ENCODE results near the gene ARMH3. TPM values are rescaled to one million over a fixed set of nuclear protein-coding genes. Genes with fewer than 3 reads are reported as not detected.

Gene ARMH3
- total and polyA plus RNA-seq, 7 experiments from 2014 or later: 19.7 to 34.0 (median 27.6) TPM

DNA sequence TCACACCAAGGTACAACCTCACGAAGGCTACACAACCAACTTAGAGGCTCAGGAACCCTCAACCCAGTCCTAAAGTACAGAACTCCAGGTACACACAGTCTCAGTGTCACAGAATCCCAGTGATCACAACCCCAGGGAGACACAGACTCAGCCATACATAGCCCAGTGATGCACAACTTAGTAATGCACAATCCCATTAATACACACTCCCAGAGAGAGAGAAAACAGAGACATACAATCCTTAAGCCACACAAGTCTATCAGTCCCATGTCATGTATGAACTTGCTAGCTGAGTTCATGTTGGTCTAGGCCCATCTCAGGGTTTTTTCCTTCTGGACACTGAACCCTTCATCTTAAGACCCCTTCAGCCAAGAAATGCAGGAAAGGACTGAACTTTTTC is 217.0 kb downstream of the ARMH3 start:
- H3K27ac Mint-ChIP-seq: peak overlapping the region in 3 of 9 donors; percentile 5 to 77 (median 24)
- no peak for DNase-seq
- Histone ChIP-seq H3K4me1 (ENCODE audit: control insufficient read depth in 2 of 2, insufficient read depth in 2 of 2, low read length in 2 of 2) (peaks cover 22 to 46% of the 10 kb centered on the region in 2 donors), H3K4me3 (ENCODE audit: low read length) (no peak overlapping the region), H3K27me3 (ENCODE audit: control insufficient read depth in 2 of 2, insufficient read depth in 2 of 2, low read length in 2 of 2) (no peaks in the 10 kb centered on the region), H3K36me3 (ENCODE audit: control insufficient read depth in 2 of 3, insufficient read depth in 3 of 3, low read length in 3 of 3) (no peaks in the 10 kb centered on the region), H3K27ac (ENCODE audit: low read depth, low read length) (no peak overlapping the region), H3K9me3 (ENCODE audit: control insufficient read depth in 2 of 3, low read length in 3 of 3) (no peaks in the 10 kb centered on the region)
- CTCF ChIA-PET: interaction anchor here (1.0 to 4.0 kb wide), 5 partner anchors 8 to 1555 kb away, joined by 3 to 28 read pairs (median 15); partner anchors contain the start of gene OGA
- POLR2A ChIA-PET: interaction anchor here (0.9 to 5.1 kb wide), 3 partner anchors 8 to 274 kb away, joined by 3 to 42 read pairs (median 3); partner anchors contain the start of gene OGA
- H3K4me3 Mint-ChIP-seq: peak overlapping the region; percentile 66 to 91 (median 82)
- peaks cover 0 to 4% (median 0%) of the 10 kb centered on the region in 11 donors for H3K9me3 Mint-ChIP-seq
- peaks cover 0 to 4% (median 0%) of the 10 kb centered on the region in 5 donors for H3K36me3 Mint-ChIP-seq
- peaks cover 0 to 14% (median 3%) of the 10 kb centered on the region in 5 donors for H3K27me3 Mint-ChIP-seq
- H3K4me1 Mint-ChIP-seq: peaks cover 43 to 69% (median 61%) of the 10 kb centered on the region in 7 donors
- no peak for ATAC-seq
- intact Hi-C loops (cut with micrococcal nuclease): loop anchor here in 1 of 2 donors (10.0 kb wide), 1 partner anchor 804 kb away; the partner anchor contains the start of genes PDZD7 and SFXN3

DNA sequence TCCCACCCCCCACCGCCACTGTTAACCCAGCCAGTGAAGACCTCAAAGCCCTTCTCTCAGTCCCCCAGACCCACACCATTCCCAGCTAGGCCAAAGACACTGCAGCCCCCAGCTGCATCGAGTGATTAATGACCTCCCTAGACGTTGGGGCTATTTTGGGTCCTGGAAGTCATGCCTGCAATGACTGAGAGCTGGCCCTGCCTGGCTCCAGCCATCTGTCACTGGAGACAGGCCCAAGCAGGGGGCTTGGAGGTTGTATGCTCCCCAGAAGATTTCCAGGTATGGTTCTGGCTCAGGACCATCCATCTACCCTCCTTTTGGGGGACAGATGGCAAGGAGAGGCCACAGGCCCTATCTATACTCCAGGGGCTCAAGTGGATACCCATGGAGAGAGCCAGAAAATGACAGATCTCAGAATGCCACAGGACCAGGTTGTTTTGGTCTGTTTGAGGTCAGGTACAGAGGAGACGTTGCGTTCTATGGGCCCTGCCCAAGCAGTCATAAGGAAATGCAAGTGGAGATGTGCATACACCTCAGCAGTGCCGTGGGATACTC is 217.5 kb downstream of the ARMH3 start:
- H3K27ac Mint-ChIP-seq: no peak overlapping the region
- peaks cover 0 to 13% (median 3%) of the 10 kb centered on the region in 5 donors for H3K27me3 Mint-ChIP-seq
- Histone ChIP-seq H3K4me1 (ENCODE audit: control insufficient read depth in 2 of 2, insufficient read depth in 2 of 2, low read length in 2 of 2) (peaks cover 22 to 51% of the 10 kb centered on the region in 2 donors), H3K9me3 (ENCODE audit: control insufficient read depth in 2 of 3, low read length in 3 of 3) (no peaks in the 10 kb centered on the region), H3K4me3 (ENCODE audit: low read length) (no peak overlapping the region), H3K27ac (ENCODE audit: low read depth, low read length) (no peak overlapping the region), H3K27me3 (ENCODE audit: control insufficient read depth in 2 of 2, insufficient read depth in 2 of 2, low read length in 2 of 2) (no peaks in the 10 kb centered on the region), H3K36me3 (ENCODE audit: control insufficient read depth in 2 of 3, insufficient read depth in 3 of 3, low read length in 3 of 3) (no peaks in the 10 kb centered on the region)
- ATAC-seq (no peak), DNase-seq (no peak)
- H3K36me3 Mint-ChIP-seq: peaks cover 0 to 4% (median 0%) of the 10 kb centered on the region in 5 donors
- H3K4me1 Mint-ChIP-seq: peaks cover 47 to 72% (median 64%) of the 10 kb centered on the region in 7 donors
- CTCF ChIA-PET: interaction anchor here (4.0 kb wide), 1 partner anchor 171 kb away, joined by 28 read pairs; no protein-coding TSS in a partner anchor
- peaks cover 0 to 4% (median 0%) of the 10 kb centered on the region in 11 donors for H3K9me3 Mint-ChIP-seq
- POLR2A ChIA-PET: interaction anchor here (1.0 to 5.1 kb wide), 2 partner anchors 18 to 21 kb away, joined by 3 to 42 read pairs; partner anchors contain the start of gene OGA
- intact Hi-C loops (cut with micrococcal nuclease): loop anchor here in 1 of 2 donors (10.0 kb wide), 1 partner anchor 804 kb away; the partner anchor contains the start of genes PDZD7 and SFXN3
- peak overlapping the region in 9 of 10 donors; percentile 66 to 91 (median 79) for H3K4me3 Mint-ChIP-seq

DNA sequence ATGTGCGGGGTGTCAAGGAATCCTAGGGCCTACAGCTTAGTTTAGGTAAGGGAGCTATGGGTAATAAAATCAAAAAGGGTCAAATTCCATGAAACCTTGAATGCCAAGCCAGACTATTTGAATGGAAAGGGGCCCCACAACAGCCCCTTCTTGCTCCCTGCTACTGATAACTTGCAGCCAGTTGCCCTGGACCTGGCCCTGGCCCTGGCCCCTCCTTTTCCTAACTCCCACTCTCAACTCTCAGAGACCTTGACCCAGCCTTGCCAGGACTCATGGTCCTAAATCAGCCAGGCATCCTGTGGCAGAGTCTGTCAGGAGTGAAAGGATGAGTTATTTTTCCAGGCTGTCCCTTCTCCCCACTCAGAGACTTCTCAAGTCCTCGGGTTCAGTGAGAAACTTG is 218.2 kb downstream of the ARMH3 start:
- POLR2A ChIA-PET: interaction anchor here (1.0 to 5.1 kb wide), 2 partner anchors 17 to 20 kb away, joined by 3 to 42 read pairs; partner anchors contain the start of gene OGA
- Mint-ChIP-seq H3K27me3 (peaks cover 0 to 9% (median 0%) of the 10 kb centered on the region in 5 donors), H3K4me1 (peaks cover 49 to 75% (median 68%) of the 10 kb centered on the region in 7 donors)

DNA sequence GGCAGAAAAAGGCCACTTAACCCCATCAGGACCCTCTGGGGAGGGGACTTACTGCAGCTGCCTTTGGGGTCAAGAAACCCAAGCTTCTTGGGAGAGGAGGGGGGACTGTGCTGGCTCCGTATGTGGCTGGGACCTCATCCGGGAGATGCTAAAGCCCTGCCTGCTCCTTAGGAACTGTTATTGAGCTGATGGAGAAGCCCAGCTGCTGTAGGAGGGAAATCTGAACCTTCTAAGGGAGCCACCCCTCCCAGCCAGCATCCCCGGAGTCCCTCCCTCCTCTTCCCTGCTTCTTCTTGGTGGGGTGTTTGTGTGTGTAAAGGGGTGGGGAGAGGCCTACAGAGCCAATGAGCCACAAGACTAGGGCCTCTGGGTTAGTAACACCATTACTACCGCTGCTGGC is 220.6 kb downstream of the ARMH3 start:
- no peak for ATAC-seq
- Mint-ChIP-seq H3K4me3 (peak overlapping the region in 2 of 10 donors; percentile 25 to 35), H3K4me1 (peaks cover 47 to 73% (median 66%) of the 10 kb centered on the region in 7 donors), H3K27ac (peak overlapping the region in 3 of 9 donors; percentile 14 to 90 (median 40)), H3K36me3 (peaks cover 0 to 5% (median 0%) of the 10 kb centered on the region in 5 donors), H3K27me3 (peaks cover 0 to 4% (median 0%) of the 10 kb centered on the region in 5 donors), H3K9me3 (peaks cover 0 to 13% (median 0%) of the 10 kb centered on the region in 11 donors)
- Histone ChIP-seq H3K27me3 (ENCODE audit: control insufficient read depth in 2 of 2, insufficient read depth in 2 of 2, low read length in 2 of 2) (no peaks in the 10 kb centered on the region), H3K4me1 (ENCODE audit: control insufficient read depth in 2 of 2, insufficient read depth in 2 of 2, low read length in 2 of 2) (peaks cover 29 to 60% of the 10 kb centered on the region in 2 donors), H3K27ac (ENCODE audit: low read depth, low read length) (no peak overlapping the region), H3K36me3 (ENCODE audit: control insufficient read depth in 2 of 3, insufficient read depth in 3 of 3, low read length in 3 of 3) (no peaks in the 10 kb centered on the region), H3K9me3 (ENCODE audit: control insufficient read depth in 2 of 3, low read length in 3 of 3) (no peaks in the 10 kb centered on the region), H3K4me3 (ENCODE audit: low read length) (no peak overlapping the region)
- intact Hi-C loops (cut with micrococcal nuclease): loop anchor here in 1 of 2 donors (10.0 kb wide), 1 partner anchor 801 kb away; the partner anchor contains the start of genes PDZD7 and SFXN3
- ChIA-PET CTCF (interaction anchor here (0.6 to 2.2 kb wide), 7 partner anchors 13 to 254 kb away, joined by 3 to 8 read pairs (median 4); no protein-coding TSS in a partner anchor), POLR2A (interaction anchor here (0.6 to 1.4 kb wide), 3 partner anchors 9 to 51 kb away, joined by 4 to 5 read pairs (median 4); partner anchors contain the start of gene OGA)
- no peak for DNase-seq

More for the DNA sequence above, 218.2 kb downstream of the ARMH3 start:
- peaks cover 0 to 1% (median 0%) of the 10 kb centered on the region in 5 donors for H3K36me3 Mint-ChIP-seq
- ATAC-seq (no peak), DNase-seq (no peak)
- Histone ChIP-seq H3K27ac (ENCODE audit: low read depth, low read length) (no peak overlapping the region), H3K27me3 (ENCODE audit: control insufficient read depth in 2 of 2, insufficient read depth in 2 of 2, low read length in 2 of 2) (no peaks in the 10 kb centered on the region), H3K36me3 (ENCODE audit: control insufficient read depth in 2 of 3, insufficient read depth in 3 of 3, low read length in 3 of 3) (no peaks in the 10 kb centered on the region), H3K9me3 (ENCODE audit: control insufficient read depth in 2 of 3, low read length in 3 of 3) (no peaks in the 10 kb centered on the region), H3K4me1 (ENCODE audit: control insufficient read depth in 2 of 2, insufficient read depth in 2 of 2, low read length in 2 of 2) (peaks cover 22 to 57% of the 10 kb centered on the region in 2 donors), H3K4me3 (ENCODE audit: low read length) (no peak overlapping the region)
- peak overlapping the region in 1 of 10 donors; percentile 12 for H3K4me3 Mint-ChIP-seq
- intact Hi-C loops (cut with micrococcal nuclease): loop anchor here (2.0 to 10.0 kb wide), 2 partner anchors 19 to 803 kb away; partner anchors contain the start of genes OGA (in 2 of the 2), PDZD7 (in 1 of the 2) and SFXN3 (in 1 of the 2)
- CTCF ChIA-PET: interaction anchor here (1.1 to 1.2 kb wide), 2 partner anchors 156 to 172 kb away, joined by 3 read pairs; no protein-coding TSS in a partner anchor
- H3K9me3 Mint-ChIP-seq: peaks cover 0 to 5% (median 0%) of the 10 kb centered on the region in 11 donors
- no peak overlapping the region for H3K27ac Mint-ChIP-seq

DNA sequence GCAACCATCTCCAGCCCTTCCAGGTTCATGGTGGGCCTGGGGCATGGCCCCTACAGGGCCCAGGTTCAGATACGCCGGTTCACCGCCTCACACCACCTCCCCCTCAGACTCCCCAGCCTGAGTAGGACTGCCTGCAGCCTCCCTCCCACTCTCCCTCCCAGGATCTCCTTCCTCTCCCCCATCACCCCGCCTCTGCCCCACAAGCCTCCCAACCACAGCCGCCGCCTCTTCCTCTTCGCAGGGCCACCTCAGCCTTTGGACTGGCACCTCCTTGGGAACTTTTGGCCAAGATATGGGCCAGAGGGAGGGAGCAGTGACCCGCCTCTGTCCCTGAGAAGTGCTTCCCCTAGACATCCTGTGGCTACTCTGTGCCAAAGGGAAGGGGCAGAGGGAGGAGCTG is 221.6 kb downstream of the ARMH3 start:
- DNase-seq: peak in 1 of 9 donors; percentile 53

More for the DNA sequence above, 221.6 kb downstream of the ARMH3 start:
- ChIA-PET POLR2A (interaction anchor here (1.3 to 8.8 kb wide), 2 partner anchors 16 to 50 kb away, joined by 4 to 71 read pairs; partner anchors contain the start of gene OGA), CTCF (interaction anchor here (1.1 to 1.2 kb wide), 2 partner anchors 13 to 176 kb away, joined by 3 read pairs; no protein-coding TSS in a partner anchor)
- Mint-ChIP-seq H3K4me3 (peak overlapping the region in 8 of 10 donors; percentile 12 to 63 (median 39)), H3K27ac (peak overlapping the region; percentile 6 to 90 (median 76)), H3K27me3 (peaks cover 0 to 4% (median 0%) of the 10 kb centered on the region in 5 donors), H3K4me1 (peaks cover 47 to 72% (median 66%) of the 10 kb centered on the region in 7 donors), H3K36me3 (peaks cover 0 to 6% (median 0%) of the 10 kb centered on the region in 5 donors), H3K9me3 (peaks cover 0 to 17% (median 0%) of the 10 kb centered on the region in 11 donors)
- H3K36me3 ChIP-seq (ENCODE audit: control insufficient read depth in 2 of 3, insufficient read depth in 3 of 3, low read length in 3 of 3): no peaks in the 10 kb centered on the region
- H3K4me1 ChIP-seq (ENCODE audit: control insufficient read depth in 2 of 2, insufficient read depth in 2 of 2, low read length in 2 of 2): peaks cover 29 to 58% of the 10 kb centered on the region in 2 donors
- no peak for ATAC-seq
- no peaks in the 10 kb centered on the region for H3K9me3 ChIP-seq (ENCODE audit: control insufficient read depth in 2 of 3, low read length in 3 of 3)
- H3K27ac ChIP-seq (ENCODE audit: low read depth, low read length): peak overlapping the region; percentile 1
- no peak overlapping the region for H3K4me3 ChIP-seq (ENCODE audit: low read length)
- H3K27me3 ChIP-seq (ENCODE audit: control insufficient read depth in 2 of 2, insufficient read depth in 2 of 2, low read length in 2 of 2): no peaks in the 10 kb centered on the region
- intact Hi-C loops (cut with micrococcal nuclease): loop anchor here (5.0 to 10.0 kb wide), 4 partner anchors 52 to 800 kb away; partner anchors contain the start of genes BTRC (in 1 of the 2), NPM3 (in 1 of the 2), PDZD7 (in 1 of the 2) and PPRC1 (in 1 of the 2)
